Urinary bladder (tissue), 4 donors: ENCODE data around the gene FN3K. TPM values are rescaled to one million over a fixed set of nuclear protein-coding genes. Genes with fewer than 3 reads are reported as not detected.

ENCODE experiments used
- DNase-seq: peaks from one replicate; pipeline ENCODE4 v3.0.0-alpha.2; 2015; ENCODE audit errors: extremely low spot score
- H3K27ac ChIP-seq: one replicate; pipeline ENCODE4 v1.5.1; 2013; ENCODE audit warnings: low read depth, mild to moderate bottlenecking, moderate library complexity
- H3K36me3 ChIP-seq: one replicate; pipeline ENCODE4 v1.6.1; 2013; ENCODE audit warnings: mild to moderate bottlenecking, moderate library complexity; ENCODE audit not compliant: insufficient read depth
- H3K4me1 ChIP-seq: one replicate; pipeline ENCODE4 v1.6.1; 2013; ENCODE audit warnings: mild to moderate bottlenecking, moderate library complexity; ENCODE audit not compliant: insufficient read depth
- H3K4me3 ChIP-seq: one replicate; pipeline ENCODE4 v1.5.1; 2013; ENCODE audit warnings: low read depth, low read length
- WGBS: extraction: QIAGEN DNeasy Blood & Tissue Kit; methylation state at CpG from one replicate; pipeline ENCODE4 v1.1.7; 2013; 5-methylcytosine and 5-hydroxymethylcytosine counted together
- polyA plus RNA-seq: library from polyadenylated mRNA; stranded (reverse); fragments of 200-250 nt; gene quantifications from one replicate; pipeline ENCODE4 v1.2.3, GENCODE V29; 2013
- total RNA-seq: library from RNA; depleted of rRNA; stranded (reverse); fragments of >200 nt; gene quantifications from one replicate; pipeline ENCODE4 v1.2.3, GENCODE V29; 2014
- donor health status: healthy with polysubstance abuse.
- donor health status: healthy.

Gene FN3K
- total and polyA plus RNA-seq, 2 donors = 3.4 to 13.4 TPM

GRCh38 chr17:82710499-82711232 lies 24.7 kb upstream of the FN3K start:
- 75% methylated on average over 29 of the region's 29 CpGs for WGBS

GRCh38 chr17:82713071-82713723 lies 22.2 kb upstream of the FN3K start:
- Histone ChIP-seq H3K4me1 (peaks cover 2% of the 10 kb centered on the region), H3K4me3 (no peak overlapping the region), H3K27ac (no peak overlapping the region), H3K36me3 (no peaks in the 10 kb centered on the region)
- DNase-seq = no peak
- WGBS = 90% methylated on average over 35 of the region's 35 CpGs

More at GRCh38 chr17:82710499-82711232, 24.7 kb upstream of the FN3K start:
- Histone ChIP-seq H3K27ac (no peak overlapping the region), H3K4me3 (no peak overlapping the region), H3K4me1 (no peaks in the 10 kb centered on the region), H3K36me3 (no peaks in the 10 kb centered on the region)
- DNase-seq = no peak

- Histone ChIP-seq H3K27ac (no peak within 1 kb of the TSS), H3K36me3 (peaks cover 4% of the 10 kb centered on the region), H3K4me3 (peak within 1 kb of the TSS; percentile 94), H3K4me1 (peaks cover 2% of the 10 kb centered on the region)
- WGBS = under 1% methylated on average over 75 of the region's 75 CpGs
- no peak for DNase-seq
These were observed 19.0 kb upstream of the FN3K start, which contains the start of gene FN3KRP for GRCh38 chr17:82716203-82717010. Gene FN3KRP, plus strand, starts transcription at chr17:82716706. Its CDS starts 50 bp downstream, at chr17:82716756.

GRCh38 chr17:82718986-82719685 lies 16.3 kb upstream of the FN3K start:
- WGBS = 95% methylated on average over 18 of the region's 18 CpGs
- no peak for DNase-seq
- H3K4me1 ChIP-seq = peaks cover 2% of the 10 kb centered on the region
- no peak overlapping the region for H3K27ac ChIP-seq
- H3K4me3 ChIP-seq = no peak overlapping the region
- peaks cover 4% of the 10 kb centered on the region for H3K36me3 ChIP-seq

GRCh38 chr17:82720204-82720603 lies 15.2 kb upstream of the FN3K start:
- Histone ChIP-seq H3K36me3 (peaks cover 4% of the 10 kb centered on the region), H3K4me3 (no peak overlapping the region), H3K4me1 (peaks cover 2% of the 10 kb centered on the region), H3K27ac (no peak overlapping the region)
- WGBS = 91% methylated on average over 19 of the region's 19 CpGs
- no peak for DNase-seq

- no peak overlapping the region for H3K4me3 ChIP-seq
- H3K4me1 ChIP-seq = peaks cover 2% of the 10 kb centered on the region
- no peak overlapping the region for H3K27ac ChIP-seq
- H3K36me3 ChIP-seq = peaks cover 4% of the 10 kb centered on the region
- DNase-seq = no peak
- WGBS = 89% methylated on average over 19 of the region's 19 CpGs
These were observed 12.9 kb upstream of the FN3K start for GRCh38 chr17:82722341-82723013.

- H3K36me3 ChIP-seq = peaks cover 4% of the 10 kb centered on the region
- WGBS = 95% methylated on average over 26 of the region's 26 CpGs
- no peak overlapping the region for H3K4me3 ChIP-seq
- DNase-seq = no peak
- no peak overlapping the region for H3K27ac ChIP-seq
- no peaks in the 10 kb centered on the region for H3K4me1 ChIP-seq
These were observed 12.1 kb upstream of the FN3K start for GRCh38 chr17:82723169-82723807.

GRCh38 chr17:82726427-82726826 lies 9.0 kb upstream of the FN3K start:
- Histone ChIP-seq H3K27ac (no peak overlapping the region), H3K36me3 (no peaks in the 10 kb centered on the region), H3K4me1 (no peaks in the 10 kb centered on the region), H3K4me3 (no peak overlapping the region)
- WGBS = 98% methylated on average over 10 of the region's 10 CpGs
- DNase-seq = no peak

GRCh38 chr17:82729479-82730260 lies 5.7 kb upstream of the FN3K start:
- WGBS = 88% methylated on average over 48 of the region's 48 CpGs
- DNase-seq = no peak
- Histone ChIP-seq H3K4me3 (no peak overlapping the region), H3K27ac (no peak overlapping the region), H3K36me3 (no peaks in the 10 kb centered on the region), H3K4me1 (no peaks in the 10 kb centered on the region)

- no peak for DNase-seq
- Histone ChIP-seq H3K4me3 (no peak overlapping the region), H3K27ac (no peak overlapping the region), H3K4me1 (no peaks in the 10 kb centered on the region), H3K36me3 (no peaks in the 10 kb centered on the region)
- 92% methylated on average over 13 of the region's 13 CpGs for WGBS
These were observed 3.2 kb upstream of the FN3K start for GRCh38 chr17:82732118-82732743.

- WGBS = 89% methylated on average over 18 of the region's 18 CpGs
- no peak overlapping the region for H3K27ac ChIP-seq
- no peaks in the 10 kb centered on the region for H3K4me1 ChIP-seq
- DNase-seq = no peak
- no peaks in the 10 kb centered on the region for H3K36me3 ChIP-seq
- H3K4me3 ChIP-seq = no peak overlapping the region
These were observed 1.2 kb downstream of the FN3K start for GRCh38 chr17:82736511-82737185.
